Nephron (organoid): ENCODE measurements around the gene SLC22A31.
A peak's percentile ranks its signal among the peaks of the same experiment; 100 is the strongest.
"Not testable (repeated sequence)": the region's sequence is repeated elsewhere in the genome, so short reads cannot be mapped to it uniquely, and the experiment has no call there.

Source experiments
- H3K27ac Mint-ChIP-seq, 3 experiments: 2 replicates each; pipeline ENCODE4 v1.8.0; 2020; ENCODE audit warnings: mixed read lengths in 3 of 3, mild to moderate bottlenecking in 2 of 3, moderate library complexity in 1 of 3
- H3K27me3 Mint-ChIP-seq: 2 replicates; pipeline ENCODE4 v1.8.0; 2021; ENCODE audit warnings: low read depth, mild to moderate bottlenecking, moderate library complexity, mixed read lengths
- H3K36me3 Mint-ChIP-seq: 2 replicates; pipeline ENCODE4 v1.8.0; 2020; ENCODE audit warnings: low read depth, mixed read lengths
- H3K4me1 Mint-ChIP-seq: 2 replicates; pipeline ENCODE4 v1.8.0; 2020; ENCODE audit warnings: mixed read lengths
- H3K4me3 Mint-ChIP-seq, 3 experiments: 2 replicates each; pipeline ENCODE4 v1.8.0; 2020; ENCODE audit warnings: mild to moderate bottlenecking in 3 of 3, mixed read lengths in 3 of 3, moderate library complexity in 2 of 3
- H3K9me3 Mint-ChIP-seq: 2 replicates; pipeline ENCODE4 v1.8.0; 2020; ENCODE audit warnings: mixed read lengths
- TF ChIP-seq, protein P1 (sequence below), 3 experiments: fragments of 200-600 bp; sonication (generic); IDR thresholded peaks; one replicate each; pipeline ENCODE4 v1.5.0; 2021; ENCODE audit warnings: antibody characterized with exemption in 3 of 3; ENCODE audit not compliant: unreplicated experiment in 3 of 3

SLC22A31 gene

DNA sequence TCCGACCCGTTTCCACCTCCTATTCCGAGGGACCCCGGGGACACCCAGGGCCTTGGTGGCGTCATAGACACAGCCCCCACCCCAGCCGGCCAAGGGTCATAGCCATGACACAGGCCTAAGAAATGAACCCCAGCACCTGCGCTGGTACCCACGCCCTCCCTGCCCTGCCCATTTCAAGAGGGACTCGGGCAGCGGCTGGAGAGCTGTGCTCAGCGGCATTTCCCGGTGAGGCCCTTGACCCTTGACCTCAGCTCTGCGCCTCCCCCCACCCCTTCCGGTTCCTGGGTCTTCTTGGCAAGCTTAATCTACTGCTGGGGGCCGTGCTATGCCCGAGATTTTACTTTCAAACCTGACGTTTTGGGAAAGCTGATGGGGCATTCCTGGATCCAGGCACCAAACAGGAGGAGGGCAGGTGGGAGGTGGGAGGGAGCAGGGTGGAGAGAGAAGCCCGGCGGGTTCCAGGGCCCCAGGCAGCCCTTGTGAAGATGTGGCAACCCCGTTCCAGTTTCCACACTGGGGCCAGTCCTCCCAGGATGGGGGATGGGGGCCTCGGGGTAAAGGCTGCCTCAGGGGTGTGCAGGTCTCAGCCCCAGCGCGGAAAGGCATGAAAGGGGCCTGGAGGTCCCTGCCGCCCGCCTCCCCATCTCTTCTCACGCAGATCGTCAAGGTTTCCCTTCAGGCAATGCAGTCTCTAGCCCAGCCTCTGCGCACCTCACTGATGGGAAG, at the start of gene SLC22A31:
SLC22A31 (minus strand) TSS at position 414 of the 726 bp plus-strand sequence; CDS start at position 378, 36 bp downstream.
- TF ChIP-seq, protein P1, sequence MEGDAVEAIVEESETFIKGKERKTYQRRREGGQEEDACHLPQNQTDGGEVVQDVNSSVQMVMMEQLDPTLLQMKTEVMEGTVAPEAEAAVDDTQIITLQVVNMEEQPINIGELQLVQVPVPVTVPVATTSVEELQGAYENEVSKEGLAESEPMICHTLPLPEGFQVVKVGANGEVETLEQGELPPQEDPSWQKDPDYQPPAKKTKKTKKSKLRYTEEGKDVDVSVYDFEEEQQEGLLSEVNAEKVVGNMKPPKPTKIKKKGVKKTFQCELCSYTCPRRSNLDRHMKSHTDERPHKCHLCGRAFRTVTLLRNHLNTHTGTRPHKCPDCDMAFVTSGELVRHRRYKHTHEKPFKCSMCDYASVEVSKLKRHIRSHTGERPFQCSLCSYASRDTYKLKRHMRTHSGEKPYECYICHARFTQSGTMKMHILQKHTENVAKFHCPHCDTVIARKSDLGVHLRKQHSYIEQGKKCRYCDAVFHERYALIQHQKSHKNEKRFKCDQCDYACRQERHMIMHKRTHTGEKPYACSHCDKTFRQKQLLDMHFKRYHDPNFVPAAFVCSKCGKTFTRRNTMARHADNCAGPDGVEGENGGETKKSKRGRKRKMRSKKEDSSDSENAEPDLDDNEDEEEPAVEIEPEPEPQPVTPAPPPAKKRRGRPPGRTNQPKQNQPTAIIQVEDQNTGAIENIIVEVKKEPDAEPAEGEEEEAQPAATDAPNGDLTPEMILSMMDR (IDR thresholded peaks at IDR 0.05; ENCODE audit: unreplicated experiment in 3 of 3) = no peak
- Mint-ChIP-seq H3K9me3 (peaks cover 16% of the 10 kb centered on the region), H3K27me3 (peaks cover 68% of the 10 kb centered on the region), H3K36me3 (peaks cover 5% of the 10 kb centered on the region), H3K4me1 (no peaks in the 10 kb centered on the region), H3K27ac (no peak within 1 kb of the TSS), H3K4me3 (peak within 1 kb of the TSS in 2 of 3 experiments; percentile 16 to 34)

DNA sequence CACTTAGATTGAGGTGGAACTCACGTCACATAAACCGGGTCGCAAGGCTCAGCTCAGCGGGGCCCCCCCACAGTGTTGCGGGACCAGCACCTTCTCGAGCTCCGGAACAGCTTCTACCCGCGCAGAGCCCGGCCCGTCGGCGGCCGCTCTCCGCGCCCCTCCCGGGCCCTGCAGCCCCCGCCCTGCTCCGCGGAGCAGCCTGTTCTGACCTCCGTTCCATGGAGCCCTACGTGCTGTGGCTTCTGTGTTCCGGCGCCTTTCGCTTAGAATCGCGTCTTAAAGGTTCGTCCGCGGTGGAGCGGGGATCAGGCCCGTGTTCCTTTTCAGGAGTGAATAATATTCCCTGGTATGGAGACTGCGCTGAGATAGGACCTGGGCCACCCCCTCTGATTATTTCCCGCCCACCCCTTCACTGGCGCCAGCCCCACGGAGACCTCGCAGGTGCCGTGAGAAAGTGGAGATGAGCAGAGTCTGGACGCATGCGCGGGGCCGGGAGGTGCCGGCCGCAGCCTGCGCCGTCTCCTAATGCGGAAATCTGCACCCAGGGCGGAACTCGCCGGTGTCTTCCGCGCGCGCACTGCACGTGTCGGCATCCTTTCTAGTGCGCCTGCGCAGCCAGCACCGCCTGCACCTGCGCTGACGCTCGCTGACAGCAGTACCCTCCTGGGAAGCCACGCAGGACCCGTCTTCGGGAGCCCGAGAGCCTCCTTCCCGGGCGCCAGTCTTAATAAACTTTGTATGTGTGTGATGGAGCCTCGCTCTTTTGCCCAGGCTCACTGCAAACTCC, 48.1 kb upstream of the SLC22A31 start:
- Mint-ChIP-seq H3K27me3 (peaks cover 12% of the 10 kb centered on the region), H3K9me3 (peaks cover 25% of the 10 kb centered on the region), H3K36me3 (peaks cover 7% of the 10 kb centered on the region), H3K4me1 (no peaks in the 10 kb centered on the region), H3K27ac (no peak overlapping the region), H3K4me3 (peak overlapping the region; percentile 69 to 76 (median 75))
- TF ChIP-seq, protein P1 (IDR thresholded peaks at IDR 0.05; ENCODE audit: unreplicated experiment in 3 of 3) = no peak

DNA sequence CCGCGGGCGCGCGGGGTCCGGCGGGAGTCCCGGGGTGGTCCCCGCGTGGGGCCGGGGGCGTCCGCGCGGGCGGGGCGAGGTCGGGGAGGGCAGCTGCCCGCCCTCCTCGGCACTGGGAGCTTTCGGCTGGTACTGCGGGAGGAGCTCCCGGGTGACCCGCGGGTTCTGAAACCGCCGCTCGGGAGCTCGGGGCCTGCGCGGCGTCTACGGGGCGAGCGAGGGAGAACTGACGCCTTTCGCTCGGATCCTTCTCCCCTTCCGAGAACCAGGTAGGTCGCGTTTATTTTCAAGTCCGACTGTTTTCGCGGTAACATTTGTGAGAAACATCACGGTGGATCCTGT, 47.4 kb upstream of the SLC22A31 start:
- peaks cover 12% of the 10 kb centered on the region for H3K27me3 Mint-ChIP-seq
- peaks cover 25% of the 10 kb centered on the region for H3K9me3 Mint-ChIP-seq
- not testable (repeated sequence) for H3K36me3 Mint-ChIP-seq, H3K27ac Mint-ChIP-seq, H3K4me1 Mint-ChIP-seq
- H3K4me3 Mint-ChIP-seq = peak overlapping the region; percentile 69 to 76 (median 75)

DNA sequence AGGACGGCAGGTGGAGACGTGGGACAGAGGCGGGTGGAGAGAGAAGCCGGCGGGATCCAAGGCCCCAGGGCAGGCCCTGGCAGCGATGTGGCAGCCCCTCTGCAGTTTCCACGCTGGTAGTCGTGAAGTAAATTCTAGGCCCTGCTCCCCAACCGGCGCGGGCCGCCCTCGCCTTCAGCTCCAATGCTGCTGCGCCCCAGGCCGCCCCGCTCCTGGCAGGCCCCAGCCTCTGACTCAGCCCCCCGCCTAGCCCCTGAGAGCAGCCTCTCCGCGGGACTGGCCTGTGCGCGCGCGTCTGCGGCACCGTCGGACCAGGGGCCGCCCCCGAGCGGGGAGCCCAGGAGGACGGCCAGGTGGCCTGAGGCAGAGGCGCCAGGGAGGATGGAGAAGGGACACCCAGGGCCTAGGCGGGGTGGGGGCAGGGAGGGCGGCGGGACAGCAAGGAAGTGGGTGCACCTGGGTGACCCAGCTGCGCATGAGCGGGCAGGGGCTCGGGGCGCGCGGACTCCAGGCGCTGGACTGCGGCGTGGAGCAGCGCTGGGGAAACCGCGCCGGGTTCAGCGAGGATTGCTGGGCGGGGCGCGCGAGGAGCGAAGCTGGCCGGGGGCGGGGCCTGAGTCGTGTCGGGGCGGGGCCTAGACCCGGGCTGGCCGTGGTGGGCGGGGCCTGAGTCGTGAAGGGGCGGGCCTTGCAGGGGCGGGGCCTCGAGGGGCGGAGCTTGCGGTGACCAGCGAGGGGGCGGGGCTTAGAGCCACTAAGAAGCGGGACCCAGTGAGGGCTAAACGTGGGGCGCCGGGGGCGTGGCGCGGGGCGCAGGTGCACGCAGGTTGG, 46.8 kb upstream of the SLC22A31 start:
- peaks cover 25% of the 10 kb centered on the region for H3K9me3 Mint-ChIP-seq
- peaks cover 7% of the 10 kb centered on the region for H3K36me3 Mint-ChIP-seq

DNA sequence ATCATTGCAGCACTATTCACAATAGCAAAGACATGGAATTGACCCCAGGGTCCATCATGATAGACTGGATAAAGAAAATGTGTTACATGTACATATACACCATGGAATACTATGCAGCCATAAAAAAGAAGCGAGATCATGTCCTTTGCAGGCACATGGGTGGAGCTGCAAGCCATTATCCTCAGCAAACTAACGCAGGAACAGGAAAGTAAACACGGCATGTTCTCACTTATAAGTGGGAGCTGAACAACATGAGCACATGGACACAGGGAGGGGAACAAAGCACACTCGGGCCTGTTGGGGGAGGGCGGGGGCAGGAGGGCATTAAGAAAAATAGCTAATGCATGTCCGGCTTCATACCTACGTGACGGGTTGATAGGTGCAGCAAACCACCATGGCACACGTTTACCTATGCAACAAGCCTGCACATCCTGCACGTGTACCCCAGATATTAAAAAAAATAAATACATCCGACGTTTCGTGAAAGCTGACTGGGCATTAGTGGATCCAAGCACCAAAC, 46.1 kb upstream of the SLC22A31 start:
- H3K9me3 Mint-ChIP-seq = peaks cover 21% of the 10 kb centered on the region
- H3K4me1 Mint-ChIP-seq = peaks cover 4% of the 10 kb centered on the region
- peaks cover 12% of the 10 kb centered on the region for H3K27me3 Mint-ChIP-seq
- H3K27ac Mint-ChIP-seq = no peak overlapping the region
- peak overlapping the region; percentile 81 to 84 (median 81) for H3K4me3 Mint-ChIP-seq
- peaks cover 7% of the 10 kb centered on the region for H3K36me3 Mint-ChIP-seq
- TF ChIP-seq, protein P1 (IDR thresholded peaks at IDR 0.05; ENCODE audit: unreplicated experiment in 3 of 3) = no peak

More for the DNA sequence above, 46.8 kb upstream of the SLC22A31 start:
- Mint-ChIP-seq H3K27ac (no peak overlapping the region), H3K27me3 (peaks cover 12% of the 10 kb centered on the region), H3K4me1 (peaks cover 4% of the 10 kb centered on the region), H3K4me3 (peak overlapping the region; percentile 81 to 84 (median 81))
- TF ChIP-seq, protein P1 (IDR thresholded peaks at IDR 0.05; ENCODE audit: unreplicated experiment in 3 of 3) = no peak
